Neural progenitor cell (in vitro differentiated cells): ENCODE results near the gene OR10A2. TPM values are rescaled to one million over a fixed set of nuclear protein-coding genes. Genes with fewer than 3 reads are reported as not detected.

ENCODE experiments used
- DNase-seq: peaks from one replicate; pipeline ENCODE4 v3.0.0-alpha.2; 2016; ENCODE audit warnings: low spot score
- H2AFZ ChIP-seq: fragments of 200-600 bp; sonication (generic); replicated peaks from 2 replicates; pipeline ENCODE4 v1.6.1; 2016; ENCODE audit warnings: antibody characterized with exemption
- H3F3A ChIP-seq: fragments of 200-600 bp; sonication (generic); 2 replicates; pipeline ENCODE4 v1.6.1; 2016; ENCODE audit warnings: antibody characterized with exemption, low read depth
- H3K27ac ChIP-seq: fragments of 200-600 bp; sonication (generic); 2 replicates; pipeline ENCODE4 v1.5.1; 2016; ENCODE audit warnings: mild to moderate bottlenecking
- H3K27me3 ChIP-seq: fragments of 200-600 bp; sonication (generic); 2 replicates; pipeline ENCODE4 v1.6.1; 2016; ENCODE audit warnings: mild to moderate bottlenecking, moderate library complexity
- H3K36me3 ChIP-seq: fragments of 200-600 bp; sonication (generic); 2 replicates; pipeline ENCODE4 v1.5.1; 2016
- H3K4me1 ChIP-seq: fragments of 200-600 bp; sonication (generic); 2 replicates; pipeline ENCODE4 v1.6.1; 2016; ENCODE audit warnings: mixed run types
- H3K4me2 ChIP-seq: fragments of 200-600 bp; sonication (generic); 2 replicates; pipeline ENCODE4 v1.6.1; 2016
- H3K4me3 ChIP-seq: fragments of 200-600 bp; sonication (generic); 2 replicates; pipeline ENCODE4 v1.5.1; 2016
- H3K79me2 ChIP-seq: fragments of 200-600 bp; sonication (generic); 2 replicates; pipeline ENCODE4 v1.6.1; 2016; ENCODE audit warnings: low read depth
- H3K9ac ChIP-seq: fragments of 200-600 bp; sonication (generic); 2 replicates; pipeline ENCODE4 v1.6.1; 2016
- H3K9me3 ChIP-seq: fragments of 200-600 bp; sonication (generic); 2 replicates; pipeline ENCODE4 v1.5.1; 2016; ENCODE audit warnings: low read depth
- H4K20me1 ChIP-seq: fragments of 200-600 bp; sonication (generic); 2 replicates; pipeline ENCODE4 v1.6.1; 2016; ENCODE audit warnings: low read depth
- H3K27ac Mint-ChIP-seq: 3 replicates; pipeline ENCODE4 v1.8.0; 2021; ENCODE audit warnings: mixed read lengths
- H3K27me3 Mint-ChIP-seq: 2 replicates; pipeline ENCODE4 v1.8.0; 2022; ENCODE audit warnings: low read depth, mild to moderate bottlenecking, inconsistent platforms, moderate library complexity, mixed read lengths; ENCODE audit not compliant: insufficient read depth
- H3K36me3 Mint-ChIP-seq: 3 replicates; pipeline ENCODE4 v1.8.0; 2021; ENCODE audit warnings: mixed read lengths
- H3K4me1 Mint-ChIP-seq: 3 replicates; pipeline ENCODE4 v1.8.0; 2021; ENCODE audit warnings: mixed read lengths
- H3K4me3 Mint-ChIP-seq: 3 replicates; pipeline ENCODE4 v1.8.0; 2021; ENCODE audit warnings: mild to moderate bottlenecking, moderate library complexity, mixed read lengths
- H3K9me3 Mint-ChIP-seq: 3 replicates; pipeline ENCODE4 v1.8.0; 2020; ENCODE audit warnings: mixed read lengths
- EZH2 ChIP-seq: fragments of 200-600 bp; sonication (generic); IDR thresholded peaks from 2 replicates; pipeline ENCODE4 v1.6.1; 2017; ENCODE audit warnings: antibody characterized with exemption, mild to moderate bottlenecking, moderate library complexity
- EZH2phosphoT487 ChIP-seq: fragments of 200-600 bp; sonication (generic); IDR thresholded peaks from 2 replicates; pipeline ENCODE4 v1.6.1; 2017; ENCODE audit warnings: antibody characterized with exemption
- total RNA-seq: library from RNA; depleted of rRNA; stranded (reverse); fragments of >200 nt; gene quantifications from 2 replicates; pipeline ENCODE4 v1.2.3, GENCODE V29; 2015; ENCODE audit warnings: low replicate concordance
- TF ChIP-seq, protein P1 (sequence below): fragments of 200-600 bp; sonication (generic); IDR thresholded peaks from 2 replicates; pipeline ENCODE4 v1.5.1; 2017; ENCODE audit warnings: antibody characterized with exemption, mild to moderate bottlenecking

OR10A2 gene
- total RNA-seq, 1 donor from 2014 or later = not detected

DNA sequence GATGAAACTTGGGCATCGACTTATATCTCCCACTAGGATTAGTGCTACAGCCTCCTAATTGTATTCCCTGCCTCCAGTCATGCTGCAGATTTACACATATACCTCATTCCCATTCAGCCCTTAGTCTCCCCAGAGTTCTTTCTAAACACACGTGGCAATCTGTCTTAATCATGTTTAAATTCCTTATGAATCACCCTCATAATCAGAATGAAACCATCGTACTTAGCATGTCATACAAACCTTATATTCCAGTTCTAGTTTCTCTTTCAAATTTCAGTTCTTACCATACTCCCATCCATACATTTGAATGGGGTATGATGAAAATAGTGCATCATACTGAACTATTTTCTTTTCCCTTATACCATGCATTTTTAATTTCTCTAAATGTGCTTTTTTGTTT, 6.0 kb upstream of the OR10A2 start:
- peaks cover 2% of the 10 kb centered on the region for H3K36me3 Mint-ChIP-seq
- Histone ChIP-seq H3K27me3 (no peaks in the 10 kb centered on the region), H3K4me2 (no peak overlapping the region), H4K20me1 (no peaks in the 10 kb centered on the region), H3F3A (peaks cover 3% of the 10 kb centered on the region), H2AFZ (no peak overlapping the region), H3K36me3 (no peaks in the 10 kb centered on the region), H3K4me3 (no peak overlapping the region), H3K79me2 (no peaks in the 10 kb centered on the region), H3K4me1 (no peaks in the 10 kb centered on the region), H3K9me3 (no peaks in the 10 kb centered on the region), H3K27ac (no peak overlapping the region), H3K9ac (no peak overlapping the region)
- H3K4me3 Mint-ChIP-seq = no peak overlapping the region
- TF ChIP-seq EZH2 (no peak), EZH2phosphoT487 (no peak)
- H3K9me3 Mint-ChIP-seq = peaks cover 10% of the 10 kb centered on the region
- H3K27ac Mint-ChIP-seq = no peak overlapping the region
- peaks cover 4% of the 10 kb centered on the region for H3K27me3 Mint-ChIP-seq
- no peak for DNase-seq
- no peaks in the 10 kb centered on the region for H3K4me1 Mint-ChIP-seq

GRCh38 chr11:6864438-6864837, 1.6 kb downstream of the OR10A2 start:
- Histone ChIP-seq H3F3A (peaks cover 3% of the 10 kb centered on the region), H3K36me3 (no peaks in the 10 kb centered on the region), H4K20me1 (no peaks in the 10 kb centered on the region), H3K9ac (no peak overlapping the region), H2AFZ (no peak overlapping the region), H3K79me2 (no peaks in the 10 kb centered on the region), H3K4me2 (no peak overlapping the region), H3K4me1 (no peaks in the 10 kb centered on the region), H3K27ac (no peak overlapping the region), H3K27me3 (no peaks in the 10 kb centered on the region), H3K4me3 (no peak overlapping the region), H3K9me3 (no peaks in the 10 kb centered on the region)
- no peak for TF ChIP-seq EZH2phosphoT487
- TF ChIP-seq, protein P1, sequence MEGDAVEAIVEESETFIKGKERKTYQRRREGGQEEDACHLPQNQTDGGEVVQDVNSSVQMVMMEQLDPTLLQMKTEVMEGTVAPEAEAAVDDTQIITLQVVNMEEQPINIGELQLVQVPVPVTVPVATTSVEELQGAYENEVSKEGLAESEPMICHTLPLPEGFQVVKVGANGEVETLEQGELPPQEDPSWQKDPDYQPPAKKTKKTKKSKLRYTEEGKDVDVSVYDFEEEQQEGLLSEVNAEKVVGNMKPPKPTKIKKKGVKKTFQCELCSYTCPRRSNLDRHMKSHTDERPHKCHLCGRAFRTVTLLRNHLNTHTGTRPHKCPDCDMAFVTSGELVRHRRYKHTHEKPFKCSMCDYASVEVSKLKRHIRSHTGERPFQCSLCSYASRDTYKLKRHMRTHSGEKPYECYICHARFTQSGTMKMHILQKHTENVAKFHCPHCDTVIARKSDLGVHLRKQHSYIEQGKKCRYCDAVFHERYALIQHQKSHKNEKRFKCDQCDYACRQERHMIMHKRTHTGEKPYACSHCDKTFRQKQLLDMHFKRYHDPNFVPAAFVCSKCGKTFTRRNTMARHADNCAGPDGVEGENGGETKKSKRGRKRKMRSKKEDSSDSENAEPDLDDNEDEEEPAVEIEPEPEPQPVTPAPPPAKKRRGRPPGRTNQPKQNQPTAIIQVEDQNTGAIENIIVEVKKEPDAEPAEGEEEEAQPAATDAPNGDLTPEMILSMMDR = no peak
- TF ChIP-seq EZH2 = no peak
- peaks cover 3% of the 10 kb centered on the region for H3K27me3 Mint-ChIP-seq
- H3K36me3 Mint-ChIP-seq = no peaks in the 10 kb centered on the region
- peaks cover 2% of the 10 kb centered on the region for H3K9me3 Mint-ChIP-seq
- no peak overlapping the region for H3K4me3 Mint-ChIP-seq
- DNase-seq = no peak
- no peaks in the 10 kb centered on the region for H3K4me1 Mint-ChIP-seq
- no peak overlapping the region for H3K27ac Mint-ChIP-seq

GRCh38 chr11:6871278-6871677, 8.4 kb downstream of the OR10A2 start:
- Histone ChIP-seq H3K4me1 (no peaks in the 10 kb centered on the region), H3K9me3 (no peaks in the 10 kb centered on the region), H3K4me2 (no peak overlapping the region), H2AFZ (no peak overlapping the region), H3K9ac (no peak overlapping the region), H3K4me3 (no peak overlapping the region), H3F3A (no peaks in the 10 kb centered on the region), H3K36me3 (no peaks in the 10 kb centered on the region), H3K79me2 (no peaks in the 10 kb centered on the region), H3K27me3 (no peaks in the 10 kb centered on the region), H3K27ac (no peak overlapping the region), H4K20me1 (no peaks in the 10 kb centered on the region)
- H3K27me3 Mint-ChIP-seq = no peaks in the 10 kb centered on the region
- no peaks in the 10 kb centered on the region for H3K9me3 Mint-ChIP-seq
- TF ChIP-seq EZH2phosphoT487 (no peak), EZH2 (no peak)
- TF ChIP-seq, protein P1 = no peak
- H3K4me3 Mint-ChIP-seq = no peak overlapping the region
- H3K36me3 Mint-ChIP-seq = no peaks in the 10 kb centered on the region
- DNase-seq = no peak
- H3K27ac Mint-ChIP-seq = no peak overlapping the region
- no peaks in the 10 kb centered on the region for H3K4me1 Mint-ChIP-seq

DNA sequence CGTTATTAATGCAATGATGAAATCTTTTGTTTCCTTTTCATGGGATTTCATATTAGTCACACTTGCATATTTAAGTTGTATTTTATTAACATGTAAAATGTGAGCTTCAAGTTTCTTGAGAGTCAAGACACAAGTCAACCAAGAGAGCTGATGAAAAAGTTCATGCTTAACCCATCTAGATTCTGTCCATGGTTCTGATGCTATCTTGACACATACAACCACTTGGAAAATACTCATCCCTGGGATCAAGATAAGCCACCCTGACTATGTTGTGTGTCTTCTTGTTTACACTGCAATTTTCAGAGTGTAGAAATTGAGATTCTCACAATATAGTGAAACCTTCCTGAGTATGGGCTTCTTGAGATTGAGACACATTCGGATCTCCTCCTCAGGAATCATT, 12.9 kb downstream of the OR10A2 start:
- H3K4me3 Mint-ChIP-seq = no peak overlapping the region
- Histone ChIP-seq H3K9ac (no peak overlapping the region), H3K79me2 (no peaks in the 10 kb centered on the region), H2AFZ (no peak overlapping the region), H3K4me3 (no peak overlapping the region), H3K9me3 (no peaks in the 10 kb centered on the region), H3K4me2 (no peak overlapping the region), H4K20me1 (no peaks in the 10 kb centered on the region), H3K4me1 (no peaks in the 10 kb centered on the region), H3K27ac (no peak overlapping the region), H3F3A (no peaks in the 10 kb centered on the region), H3K36me3 (no peaks in the 10 kb centered on the region), H3K27me3 (no peaks in the 10 kb centered on the region)
- no peak for DNase-seq
- no peak for TF ChIP-seq EZH2phosphoT487
- TF ChIP-seq EZH2 = no peak
- TF ChIP-seq, protein P1 = no peak
- no peak overlapping the region for H3K27ac Mint-ChIP-seq
- H3K36me3 Mint-ChIP-seq = no peaks in the 10 kb centered on the region
- H3K4me1 Mint-ChIP-seq = no peaks in the 10 kb centered on the region
- no peaks in the 10 kb centered on the region for H3K9me3 Mint-ChIP-seq
- H3K27me3 Mint-ChIP-seq = peaks cover 2% of the 10 kb centered on the region
